Epithelial cell of esophagus (primary cell): ENCODE data around the gene KCNQ1OT1.

Source experiments
- DNase-seq: peaks from one replicate; pipeline ENCODE4 v3.0.0; 2010; ENCODE audit warnings: low read depth
- H3K4me3 ChIP-seq: 2 replicates; pipeline ENCODE4 v1.5.1; 2011; ENCODE audit warnings: mild to moderate bottlenecking, low read length, control low read depth
- TF ChIP-seq, protein P1 (sequence below): IDR thresholded peaks from 2 replicates; pipeline ENCODE4 v1.5.1; 2011; ENCODE audit warnings: low read depth, mild to moderate bottlenecking, low read length, control low read depth, inconsistent platforms; ENCODE audit not compliant: insufficient read depth; ENCODE audit errors: missing control alignments

Gene KCNQ1OT1

DNA sequence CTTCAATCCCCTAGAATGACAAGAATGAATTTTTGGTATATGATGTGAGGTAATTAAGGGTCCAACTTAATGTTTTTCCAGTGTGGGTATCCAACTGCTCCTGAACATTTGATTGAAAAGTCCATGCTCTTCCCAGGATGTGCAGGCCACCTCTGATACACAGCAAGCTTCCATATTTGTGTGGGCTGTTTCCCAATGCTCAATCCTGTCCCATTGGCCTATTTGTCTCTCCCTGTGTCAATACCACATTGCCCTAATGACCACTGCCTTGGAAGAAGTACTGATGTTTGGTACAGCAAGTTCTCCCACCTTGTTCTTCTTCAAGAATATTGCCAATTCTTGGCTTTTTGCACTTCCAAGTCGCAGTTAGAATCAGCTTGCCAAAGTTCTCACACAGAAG lies 42.9 kb downstream of the KCNQ1OT1 start:
- DNase-seq = no peak
- TF ChIP-seq, protein P1, sequence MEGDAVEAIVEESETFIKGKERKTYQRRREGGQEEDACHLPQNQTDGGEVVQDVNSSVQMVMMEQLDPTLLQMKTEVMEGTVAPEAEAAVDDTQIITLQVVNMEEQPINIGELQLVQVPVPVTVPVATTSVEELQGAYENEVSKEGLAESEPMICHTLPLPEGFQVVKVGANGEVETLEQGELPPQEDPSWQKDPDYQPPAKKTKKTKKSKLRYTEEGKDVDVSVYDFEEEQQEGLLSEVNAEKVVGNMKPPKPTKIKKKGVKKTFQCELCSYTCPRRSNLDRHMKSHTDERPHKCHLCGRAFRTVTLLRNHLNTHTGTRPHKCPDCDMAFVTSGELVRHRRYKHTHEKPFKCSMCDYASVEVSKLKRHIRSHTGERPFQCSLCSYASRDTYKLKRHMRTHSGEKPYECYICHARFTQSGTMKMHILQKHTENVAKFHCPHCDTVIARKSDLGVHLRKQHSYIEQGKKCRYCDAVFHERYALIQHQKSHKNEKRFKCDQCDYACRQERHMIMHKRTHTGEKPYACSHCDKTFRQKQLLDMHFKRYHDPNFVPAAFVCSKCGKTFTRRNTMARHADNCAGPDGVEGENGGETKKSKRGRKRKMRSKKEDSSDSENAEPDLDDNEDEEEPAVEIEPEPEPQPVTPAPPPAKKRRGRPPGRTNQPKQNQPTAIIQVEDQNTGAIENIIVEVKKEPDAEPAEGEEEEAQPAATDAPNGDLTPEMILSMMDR = no peak
- H3K4me3 ChIP-seq = no peak overlapping the region

DNA sequence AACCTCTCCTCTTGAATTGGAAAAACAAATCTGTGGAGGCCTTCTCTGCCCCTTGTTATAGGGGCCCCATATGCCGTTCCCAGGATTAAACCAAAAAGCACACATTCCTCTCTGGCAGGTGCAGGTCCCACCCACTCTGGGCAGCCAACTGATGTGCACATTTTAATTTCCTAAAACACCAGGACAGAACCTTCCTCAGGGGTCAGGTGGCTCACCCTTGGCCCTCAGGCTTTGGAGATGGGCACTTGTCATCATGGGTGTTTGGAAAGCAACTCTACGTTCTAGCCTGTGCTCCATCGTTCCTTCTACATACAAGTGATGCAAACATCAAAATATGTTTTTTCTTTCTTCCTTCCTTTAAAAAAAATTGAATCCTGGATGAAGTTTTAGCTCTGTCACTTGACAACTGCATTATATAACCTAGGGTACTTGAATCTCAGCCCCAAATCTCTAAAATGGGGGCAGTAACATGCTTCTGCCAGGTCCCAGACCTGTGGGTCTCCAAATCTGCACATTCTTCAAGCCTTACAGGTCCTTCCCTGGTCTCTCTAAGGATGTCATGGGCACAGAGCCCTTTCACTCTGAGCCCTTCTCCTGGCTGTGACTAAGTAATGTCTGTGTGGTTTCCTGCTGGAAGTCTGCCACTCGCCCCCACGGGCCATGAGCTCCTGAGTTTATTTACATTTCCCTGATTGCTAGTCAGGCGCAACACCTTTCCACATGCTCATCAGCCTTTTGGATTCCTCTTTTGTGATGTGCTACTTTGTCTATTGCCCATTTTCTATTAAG lies 43.8 kb downstream of the KCNQ1OT1 start:
- H3K4me3 ChIP-seq = no peak overlapping the region
- TF ChIP-seq, protein P1 = no peak
- DNase-seq = peak; percentile 61

DNA sequence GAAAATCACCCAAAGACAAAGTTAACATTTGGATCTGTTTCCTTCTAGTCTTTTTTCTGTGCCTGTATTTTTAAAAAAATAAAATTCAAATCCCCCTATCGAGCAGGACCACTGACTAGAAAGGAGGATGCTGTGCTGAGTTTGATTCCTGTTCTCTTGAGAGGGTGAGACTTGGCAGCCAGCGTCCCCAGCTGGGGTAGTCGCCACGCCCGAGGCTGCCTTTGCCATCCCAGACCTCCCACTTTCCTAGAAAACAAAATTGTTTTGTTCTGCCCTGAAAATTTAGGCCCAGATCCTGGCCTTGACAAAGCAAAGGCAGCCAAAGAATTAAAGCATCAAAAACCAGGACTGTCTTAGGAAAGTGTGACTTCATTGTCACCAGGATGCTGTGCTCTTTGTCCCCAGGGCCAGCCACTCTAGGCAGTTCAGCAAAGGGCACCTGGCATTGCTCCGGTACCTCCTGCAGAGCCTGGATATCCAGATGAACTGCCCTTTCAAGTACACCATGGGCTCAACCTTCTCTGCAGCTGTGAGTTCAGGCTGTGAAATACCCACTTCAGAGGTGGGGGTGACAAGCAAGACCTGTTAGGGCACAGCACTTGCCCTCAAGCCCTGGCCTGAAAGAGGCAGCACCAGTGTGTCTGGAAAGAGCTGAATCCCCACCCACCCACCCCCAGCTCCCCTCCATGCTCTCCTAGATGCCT lies 44.6 kb downstream of the KCNQ1OT1 start:
- no peak overlapping the region for H3K4me3 ChIP-seq
- no peak for DNase-seq
- TF ChIP-seq, protein P1 = no peak

DNA sequence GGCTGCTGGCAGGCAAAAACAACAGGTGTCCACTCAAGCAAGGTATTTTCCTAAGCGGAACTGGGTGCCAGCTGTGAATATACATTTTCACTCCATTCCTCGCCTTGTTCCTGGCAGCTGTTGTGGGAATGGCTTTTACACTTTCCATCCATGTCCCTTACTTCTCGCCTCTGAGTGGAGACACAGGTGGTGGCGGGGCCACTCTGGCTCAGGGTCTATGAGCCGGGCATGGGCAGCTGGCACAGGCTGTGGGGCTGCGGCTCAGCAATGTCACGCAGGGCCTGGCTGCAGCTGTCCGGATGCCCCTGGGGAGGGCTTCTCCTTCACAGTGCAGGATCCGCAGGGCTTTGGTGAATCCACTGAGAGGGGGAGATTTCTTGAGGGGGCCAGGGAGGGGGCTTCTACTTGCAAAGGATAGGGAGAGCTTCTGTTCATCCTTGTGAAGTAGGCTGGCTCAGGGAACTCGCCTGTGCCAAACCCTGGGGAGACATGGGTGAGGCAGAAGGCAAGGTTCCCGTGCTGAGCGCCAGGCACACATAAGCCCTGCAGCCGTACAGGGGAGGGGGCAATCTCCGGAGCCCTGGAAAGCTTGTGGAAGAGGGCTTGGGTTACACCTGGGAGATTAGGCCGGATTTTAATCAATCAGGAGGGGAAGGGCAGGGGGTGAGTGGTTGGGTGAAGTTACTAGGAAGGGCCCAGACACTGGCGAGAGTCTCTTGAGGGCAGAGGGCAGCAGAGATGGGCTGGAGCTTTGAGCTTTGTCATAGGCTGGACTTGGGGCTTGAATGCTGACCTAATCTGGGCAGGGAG lies 45.7 kb downstream of the KCNQ1OT1 start:
- no peak overlapping the region for H3K4me3 ChIP-seq
- TF ChIP-seq, protein P1 = no peak
- no peak for DNase-seq

DNA sequence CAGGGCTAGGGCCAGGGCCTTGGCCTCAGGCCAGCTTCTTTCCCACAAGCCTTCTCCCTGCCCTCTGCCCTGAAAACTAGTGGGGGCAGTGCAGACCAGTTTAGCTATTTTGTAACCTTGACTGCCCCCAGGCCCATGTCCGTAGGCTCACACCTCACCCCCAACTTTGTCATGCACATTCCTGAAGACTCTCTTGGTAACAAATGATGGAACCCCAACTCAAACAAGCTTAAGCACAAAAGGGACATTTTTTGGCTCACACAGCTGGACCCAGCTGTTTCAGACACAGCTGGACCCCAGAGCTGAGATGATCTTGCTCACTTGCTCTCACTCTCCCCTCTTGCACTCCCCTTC lies 46.6 kb downstream of the KCNQ1OT1 start:
- H3K4me3 ChIP-seq = no peak overlapping the region
- TF ChIP-seq, protein P1 = no peak
- no peak for DNase-seq

DNA sequence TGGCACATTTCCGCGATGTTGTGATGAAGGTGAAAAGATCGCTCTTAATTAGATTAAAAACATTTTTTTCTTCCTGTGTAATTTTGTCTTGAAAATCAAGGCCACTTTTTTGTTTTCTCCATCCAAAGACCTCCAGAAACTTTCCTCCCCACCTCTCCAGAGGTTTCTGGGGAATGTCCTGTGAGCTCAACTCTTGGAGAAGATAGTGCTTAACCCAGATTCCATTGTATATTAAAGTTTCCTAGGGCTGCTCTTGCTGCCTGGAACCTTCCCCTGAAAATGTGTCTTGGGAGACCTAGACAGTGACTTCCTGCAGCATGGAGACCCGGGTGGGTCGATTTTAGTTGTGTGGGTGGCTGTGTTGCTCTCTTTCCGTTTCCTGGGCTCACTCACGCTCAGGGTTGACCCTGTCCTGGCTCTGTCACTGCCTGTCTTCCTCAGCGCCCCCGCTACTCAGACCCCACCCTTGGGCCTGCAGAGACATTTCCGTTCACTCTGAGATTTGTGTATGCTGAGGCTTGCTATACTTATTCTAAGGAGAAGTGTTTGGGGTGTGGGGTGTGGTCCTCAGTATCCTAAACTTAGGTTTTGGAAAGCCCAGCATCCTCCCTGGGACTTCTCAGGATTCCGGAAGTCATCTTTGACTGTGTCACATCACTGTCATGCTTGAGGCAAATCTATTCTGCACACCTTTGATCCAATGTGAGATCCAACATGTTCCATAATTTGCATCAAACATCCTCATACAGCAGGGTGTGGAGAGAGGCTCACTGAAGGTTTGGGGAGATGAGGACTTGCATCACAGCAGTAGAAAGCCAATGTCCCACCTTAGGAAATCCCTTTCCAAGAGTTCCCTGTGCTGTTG lies 47.2 kb downstream of the KCNQ1OT1 start:
- no peak for DNase-seq
- TF ChIP-seq, protein P1 = no peak

More for the DNA sequence above, 47.2 kb downstream of the KCNQ1OT1 start:
- no peak overlapping the region for H3K4me3 ChIP-seq
